Germinal center (tissue), 1 donor: Measurements from ENCODE around the gene RPS15A.
A peak's percentile ranks its signal among the peaks of the same experiment; 100 is the strongest.
"Not testable (repeated sequence)": the region's sequence is repeated elsewhere in the genome, so short reads cannot be mapped to it uniquely, and the experiment has no call there.

Source experiments
- DNase-seq: peaks from one replicate; pipeline ENCODE4 v3.0.0; 2012; ENCODE audit warnings: mixed read lengths, low spot score

The RPS15A gene

GRCh38 chr16:18796377-18796776, 6.2 kb upstream of the RPS15A start:
- DNase-seq = no peak

- DNase-seq = no peak
These were observed 2.8 kb upstream of the RPS15A start for GRCh38 chr16:18792836-18793433.

DNA sequence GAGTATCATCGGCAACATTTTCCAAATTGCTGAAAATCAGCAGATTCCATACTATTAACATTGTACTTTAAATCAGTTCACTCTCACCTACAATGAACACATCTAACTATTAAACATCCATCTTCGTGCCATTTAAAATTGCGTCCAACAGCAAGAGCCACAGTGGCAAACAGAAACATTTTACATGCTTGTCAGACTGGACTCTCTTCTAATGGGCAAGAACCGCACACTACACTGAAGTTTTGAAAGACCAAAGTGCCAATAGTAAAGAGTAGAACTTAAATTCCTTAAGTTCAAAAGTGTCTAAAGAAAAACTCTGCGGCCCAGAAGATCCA, 652 bp downstream of the RPS15A start:
- no peak for DNase-seq

- peak; percentile 12 for DNase-seq
These were observed 1.2 kb downstream of the RPS15A start for GRCh38 chr16:18788828-18789514.

GRCh38 chr16:18784917-18785623, 5.1 kb downstream of the RPS15A start:
- DNase-seq = no peak

DNA sequence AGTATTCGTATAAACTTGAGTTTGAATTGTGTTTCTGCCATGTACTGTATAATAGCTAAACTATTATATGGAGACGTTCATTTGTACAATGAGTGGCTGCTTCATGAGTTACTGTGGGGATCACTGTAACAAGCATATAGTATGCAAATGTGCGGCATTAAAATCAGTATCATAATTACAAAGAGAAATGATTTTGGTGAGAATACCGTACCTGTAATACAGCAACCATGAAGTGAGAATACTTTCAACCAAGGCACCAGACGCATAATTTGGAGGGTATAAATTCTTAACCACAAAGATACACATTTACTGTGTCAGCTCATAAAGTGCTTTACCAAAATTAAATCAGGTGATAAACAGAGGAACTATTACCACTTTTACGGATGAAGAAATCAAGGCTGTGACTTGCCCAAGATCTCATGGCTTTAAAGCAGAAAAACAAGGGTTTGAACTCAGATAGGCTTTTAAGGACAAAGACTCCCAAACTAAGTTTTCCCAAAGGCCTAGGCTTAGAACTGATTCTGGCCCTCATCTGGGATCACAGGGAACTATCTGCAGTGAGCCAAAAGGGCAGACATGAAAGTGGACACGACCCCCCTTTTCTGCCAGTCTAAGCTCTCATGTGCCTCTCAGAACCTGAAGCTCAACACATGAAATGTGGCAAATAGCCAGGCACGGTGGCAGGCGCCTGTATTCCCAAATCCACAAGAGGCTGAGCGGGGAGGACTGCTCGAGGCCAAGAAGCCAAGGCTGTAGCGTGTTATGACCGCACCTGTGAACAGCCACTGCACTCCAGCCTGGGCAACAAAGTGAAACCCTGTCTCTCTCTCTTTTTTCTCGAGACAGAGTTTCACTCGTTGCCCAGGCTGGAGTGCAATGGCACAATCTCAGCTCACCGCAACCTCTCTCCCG, 6.4 kb downstream of the RPS15A start:
- DNase-seq = no peak

DNA sequence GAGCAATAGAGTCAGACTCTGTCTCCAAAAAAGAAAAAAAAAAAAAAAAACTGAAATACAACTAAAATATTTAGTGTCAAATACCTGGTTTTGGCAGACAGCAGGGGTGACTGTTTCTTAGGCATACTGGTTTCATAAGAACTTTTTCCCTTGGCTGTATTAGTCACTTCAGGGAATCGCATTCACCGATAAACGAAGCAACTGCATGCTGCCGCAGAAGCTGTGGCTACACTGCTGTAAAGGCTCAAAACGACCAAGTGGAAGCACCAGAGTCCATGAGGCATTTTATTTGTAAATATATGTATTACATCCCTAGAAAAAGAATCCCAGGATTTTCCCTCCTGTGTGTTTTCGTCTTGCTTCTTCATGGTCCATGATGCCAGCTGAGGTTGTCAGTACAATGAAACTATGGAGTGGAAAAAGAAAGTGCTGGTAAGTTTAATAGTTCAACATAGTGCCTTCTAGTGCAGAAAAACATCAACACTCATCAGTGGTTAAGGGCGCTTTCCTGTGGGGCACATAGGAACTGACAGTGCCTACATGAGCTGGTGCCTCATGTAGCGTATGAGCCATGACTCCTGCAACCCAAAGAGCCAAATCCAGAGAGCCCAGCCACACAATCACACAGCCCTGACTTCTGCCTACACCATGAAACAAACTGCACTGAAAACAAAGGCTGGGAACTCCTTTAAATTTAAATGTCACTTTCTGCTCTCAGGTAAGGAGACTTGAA, 7.3 kb downstream of the RPS15A start:
- no peak for DNase-seq

GRCh38 chr16:18781232-18781631, 8.9 kb downstream of the RPS15A start:
- DNase-seq = not testable (repeated sequence)

- DNase-seq = not testable (repeated sequence)
These were observed 9.6 kb downstream of the RPS15A start for GRCh38 chr16:18780460-18781026.

- DNase-seq = not testable (repeated sequence)
These were observed 12.5 kb downstream of the RPS15A start for GRCh38 chr16:18777664-18778063.

GRCh38 chr16:18776334-18776733, 13.8 kb downstream of the RPS15A start:
- DNase-seq = not testable (repeated sequence)

DNA sequence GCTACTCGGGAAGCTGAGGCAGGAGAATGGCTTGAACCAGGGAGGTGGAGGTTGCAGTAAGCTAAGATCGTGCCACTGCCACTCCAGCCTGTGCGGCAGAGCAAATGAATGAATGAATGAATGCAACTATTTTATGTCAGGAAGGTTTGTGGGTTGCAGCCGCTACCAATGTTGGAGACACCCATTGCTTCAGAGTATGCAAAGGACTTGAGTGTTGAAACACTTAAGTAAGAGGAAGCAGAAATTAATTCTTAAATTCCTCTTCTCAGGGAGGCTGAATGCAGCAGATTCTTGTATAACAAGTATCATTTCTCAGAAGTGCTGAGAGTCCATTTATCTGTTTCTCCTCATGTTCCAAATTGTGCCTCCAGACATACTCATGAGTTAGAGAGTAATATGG, 15.5 kb downstream of the RPS15A start:
- DNase-seq = not testable (repeated sequence)

DNA sequence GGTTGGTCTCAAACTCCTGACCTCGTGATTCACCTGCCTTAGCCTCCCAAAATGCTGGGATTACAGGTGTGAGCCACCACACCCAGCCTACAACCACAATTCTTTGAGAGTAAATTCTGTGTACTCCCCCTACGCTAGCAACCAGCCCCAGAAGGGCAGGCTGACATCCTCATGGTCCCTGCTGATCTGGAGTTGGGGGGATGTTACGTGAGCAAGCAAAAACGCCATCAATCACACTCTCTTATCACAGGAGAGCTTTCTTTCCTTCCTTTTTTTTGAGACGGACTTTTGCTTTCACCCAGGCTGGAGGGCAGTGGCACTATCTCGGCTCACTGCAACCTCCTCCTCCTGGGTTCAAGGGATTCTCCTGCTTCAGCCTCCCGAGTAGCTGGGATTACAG, 18.0 kb downstream of the RPS15A start:
- DNase-seq = not testable (repeated sequence)

GRCh38 chr16:18770336-18770962, 19.7 kb downstream of the RPS15A start:
- DNase-seq = not testable (repeated sequence)

- not testable (repeated sequence) for DNase-seq
These were observed 22.9 kb downstream of the RPS15A start for GRCh38 chr16:18767217-18767616.

DNA sequence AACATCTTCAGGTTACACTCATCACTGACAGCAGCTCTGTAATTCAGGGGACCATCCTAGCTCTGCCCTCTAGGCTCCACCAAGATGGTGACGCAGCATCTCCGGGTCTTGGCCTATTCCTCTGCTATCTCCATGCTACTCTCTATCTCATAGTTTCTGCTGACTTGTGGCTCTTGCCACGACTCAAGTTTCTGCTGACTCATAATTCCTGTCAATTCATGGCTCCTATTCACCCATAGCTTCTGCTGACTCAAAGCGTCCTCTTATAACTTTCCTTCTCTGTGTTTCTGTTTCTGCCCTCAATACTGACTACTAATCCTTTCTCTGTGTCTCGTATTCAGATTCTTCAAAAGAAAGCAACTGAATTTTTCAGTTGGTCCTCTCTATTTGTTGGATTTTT, 27.4 kb downstream of the RPS15A start:
- DNase-seq = not testable (repeated sequence)

DNA sequence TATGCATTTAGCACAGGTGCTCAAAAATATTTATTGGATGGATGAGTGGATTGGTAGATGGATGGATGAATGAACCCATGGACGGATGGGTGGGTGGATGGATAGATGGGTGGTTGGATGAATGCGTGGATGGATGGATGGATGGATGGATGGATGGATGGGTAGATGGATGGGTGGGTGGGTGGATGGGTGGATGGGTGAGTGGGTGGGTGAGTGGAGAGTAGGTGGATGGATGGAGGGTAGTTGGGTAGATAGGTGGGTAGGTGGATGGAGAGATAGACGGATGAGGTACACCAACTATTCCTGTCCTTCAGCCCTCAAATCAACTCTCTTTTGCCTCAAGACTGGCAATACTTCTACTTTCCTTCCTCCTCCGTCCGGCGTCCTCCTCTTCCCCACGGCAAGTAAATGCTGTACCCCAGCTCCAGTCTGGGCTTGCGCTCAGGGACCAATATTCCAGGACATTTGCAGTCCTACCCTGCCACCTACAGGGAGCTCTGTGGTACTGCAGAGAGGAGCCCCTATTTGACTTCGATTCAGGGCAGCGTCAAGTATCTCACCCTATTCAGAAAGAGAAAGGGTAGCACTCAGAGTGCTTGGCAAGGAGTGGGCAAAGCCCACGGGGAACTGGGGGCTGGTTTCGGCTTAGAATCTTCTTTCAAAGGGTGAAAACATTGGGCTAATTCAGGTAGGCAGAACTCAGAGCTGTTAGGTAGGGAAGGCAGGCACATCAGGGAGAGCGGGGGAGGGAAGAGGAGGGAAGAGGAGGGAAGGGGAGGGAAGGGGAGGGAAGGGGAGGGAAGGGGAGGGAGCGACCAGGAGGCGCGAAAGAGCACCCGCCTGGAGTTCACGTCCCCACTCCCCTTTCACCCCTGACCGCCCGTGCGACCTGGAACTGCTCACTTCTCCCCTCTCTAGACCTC, 30.3 kb downstream of the RPS15A start:
- DNase-seq = not testable (repeated sequence)

- not testable (repeated sequence) for DNase-seq
These were observed 32.0 kb downstream of the RPS15A start for GRCh38 chr16:18757960-18758660.

- not testable (repeated sequence) for DNase-seq
These were observed 33.5 kb downstream of the RPS15A start for GRCh38 chr16:18756639-18757038.
